ENCODE results near the gene APMAP. TPM values are rescaled to one million over a fixed set of nuclear protein-coding genes. Genes with fewer than 3 reads are reported as not detected.

The APMAP gene
- total RNA-seq, 1 donor from 2014 or later: 29.7 TPM

DNA sequence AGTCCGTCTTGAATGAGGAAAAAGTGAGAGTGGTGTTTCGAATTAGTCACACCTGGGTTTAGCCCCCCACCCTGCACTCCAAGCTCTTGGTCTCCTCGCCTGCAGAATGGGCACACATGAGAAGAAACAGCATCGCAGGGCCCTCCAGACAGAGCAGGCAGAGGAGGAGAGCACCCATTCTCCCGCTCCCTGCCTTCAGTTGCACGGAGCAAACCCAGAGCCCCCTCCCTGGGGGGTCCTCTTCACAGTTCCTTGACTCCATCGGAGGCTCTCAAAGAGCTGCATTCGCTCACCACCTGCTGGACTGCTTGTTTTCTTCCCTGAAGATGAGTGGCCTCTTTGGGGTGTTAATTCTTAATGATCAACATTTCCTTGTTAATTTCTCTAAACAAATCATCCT lies 38.4 kb downstream of the APMAP start:
- intact Hi-C loops (cut with DNase I): no loop called here
- H3K36me3 ChIP-seq: peaks cover 0 to 12% of the 10 kb centered on the region in 2 donors
- no peaks in the 10 kb centered on the region for H3K4me1 ChIP-seq
- TF ChIP-seq POLR2A (IDR thresholded peaks at IDR 0.05): no peak
- TF ChIP-seq, protein P1, sequence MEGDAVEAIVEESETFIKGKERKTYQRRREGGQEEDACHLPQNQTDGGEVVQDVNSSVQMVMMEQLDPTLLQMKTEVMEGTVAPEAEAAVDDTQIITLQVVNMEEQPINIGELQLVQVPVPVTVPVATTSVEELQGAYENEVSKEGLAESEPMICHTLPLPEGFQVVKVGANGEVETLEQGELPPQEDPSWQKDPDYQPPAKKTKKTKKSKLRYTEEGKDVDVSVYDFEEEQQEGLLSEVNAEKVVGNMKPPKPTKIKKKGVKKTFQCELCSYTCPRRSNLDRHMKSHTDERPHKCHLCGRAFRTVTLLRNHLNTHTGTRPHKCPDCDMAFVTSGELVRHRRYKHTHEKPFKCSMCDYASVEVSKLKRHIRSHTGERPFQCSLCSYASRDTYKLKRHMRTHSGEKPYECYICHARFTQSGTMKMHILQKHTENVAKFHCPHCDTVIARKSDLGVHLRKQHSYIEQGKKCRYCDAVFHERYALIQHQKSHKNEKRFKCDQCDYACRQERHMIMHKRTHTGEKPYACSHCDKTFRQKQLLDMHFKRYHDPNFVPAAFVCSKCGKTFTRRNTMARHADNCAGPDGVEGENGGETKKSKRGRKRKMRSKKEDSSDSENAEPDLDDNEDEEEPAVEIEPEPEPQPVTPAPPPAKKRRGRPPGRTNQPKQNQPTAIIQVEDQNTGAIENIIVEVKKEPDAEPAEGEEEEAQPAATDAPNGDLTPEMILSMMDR (IDR thresholded peaks at IDR 0.05): no peak
- TF ChIP-seq POLR2AphosphoS5 (IDR thresholded peaks at IDR 0.05; ENCODE audit: insufficient read depth in 1 of 2, low read depth in 1 of 2): no peak
- H3K9me3 ChIP-seq: no peaks in the 10 kb centered on the region
- H3K4me3 ChIP-seq: no peak overlapping the region
- peak in 1 of 2 donors; percentile 74 for DNase-seq (ENCODE audit: extremely low spot score in 2 of 2)
- no peak overlapping the region for H3K27ac ChIP-seq
- no peaks in the 10 kb centered on the region for H3K27me3 ChIP-seq

DNA sequence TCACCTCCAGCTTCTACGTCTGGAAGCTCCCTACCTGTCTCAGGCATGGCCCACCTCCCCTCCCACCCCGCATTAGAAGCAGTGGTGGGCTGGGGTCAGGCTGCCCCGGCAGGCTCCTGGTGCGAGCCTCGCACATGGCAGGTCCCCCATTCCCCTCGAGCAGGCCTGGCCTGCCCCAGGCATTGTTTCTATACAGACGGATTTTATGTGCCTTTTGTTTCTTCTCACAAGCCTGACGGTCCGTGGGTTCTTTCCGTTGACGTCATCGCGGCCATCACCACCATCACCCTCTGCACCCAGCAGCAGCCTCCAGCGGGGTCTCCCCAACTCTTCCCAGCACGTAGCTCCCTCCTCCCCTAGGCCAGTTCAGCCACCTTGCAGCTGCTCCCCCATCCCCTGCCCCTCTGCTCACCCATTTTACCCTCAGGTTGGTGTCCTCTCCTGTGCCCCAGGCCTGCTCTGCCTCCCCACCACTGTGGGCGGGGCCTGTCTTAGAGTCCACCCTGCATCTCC lies 38.9 kb downstream of the APMAP start:
- Histone ChIP-seq H3K4me3 (no peak overlapping the region), H3K9me3 (no peaks in the 10 kb centered on the region), H3K27ac (no peak overlapping the region), H3K36me3 (peaks cover 0 to 8% of the 10 kb centered on the region in 2 donors), H3K27me3 (no peaks in the 10 kb centered on the region), H3K4me1 (no peaks in the 10 kb centered on the region)
- intact Hi-C loops (cut with DNase I): no loop called here
- TF ChIP-seq POLR2AphosphoS5 (IDR thresholded peaks at IDR 0.05; ENCODE audit: insufficient read depth in 1 of 2, low read depth in 1 of 2): no peak
- peak; percentile 84 to 91 for DNase-seq (ENCODE audit: extremely low spot score in 2 of 2)

DNA sequence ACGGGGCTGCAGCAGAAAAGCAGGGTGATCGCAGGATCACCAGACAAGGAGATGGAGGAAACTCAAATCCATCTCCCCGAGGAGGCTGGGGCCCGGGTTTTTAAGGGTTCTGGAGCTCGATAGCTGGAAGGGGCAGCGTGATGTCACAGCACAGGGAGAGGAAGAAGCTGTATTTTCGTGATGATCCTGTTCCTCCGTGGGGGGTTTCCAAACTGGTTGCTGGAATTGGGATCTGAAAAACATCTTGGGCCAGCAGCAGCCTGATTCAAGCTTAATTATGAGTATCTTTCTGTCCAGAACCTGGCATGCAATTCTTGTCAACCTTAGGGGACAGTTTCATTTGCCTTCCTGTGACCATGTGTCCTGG lies 39.4 kb downstream of the APMAP start:
- peak in 1 of 2 donors; percentile 64 for DNase-seq (ENCODE audit: extremely low spot score in 2 of 2)
- Histone ChIP-seq H3K4me1 (no peaks in the 10 kb centered on the region), H3K27ac (no peak overlapping the region), H3K4me3 (no peak overlapping the region), H3K36me3 (peaks cover 0 to 7% of the 10 kb centered on the region in 2 donors), H3K9me3 (no peaks in the 10 kb centered on the region), H3K27me3 (no peaks in the 10 kb centered on the region)
- no peak for TF ChIP-seq POLR2AphosphoS5 (IDR thresholded peaks at IDR 0.05; ENCODE audit: insufficient read depth in 1 of 2, low read depth in 1 of 2)
- TF ChIP-seq, protein P1 (IDR thresholded peaks at IDR 0.05): no peak
- no peak for TF ChIP-seq POLR2A (IDR thresholded peaks at IDR 0.05)
- intact Hi-C loops (cut with DNase I): no loop called here

DNA sequence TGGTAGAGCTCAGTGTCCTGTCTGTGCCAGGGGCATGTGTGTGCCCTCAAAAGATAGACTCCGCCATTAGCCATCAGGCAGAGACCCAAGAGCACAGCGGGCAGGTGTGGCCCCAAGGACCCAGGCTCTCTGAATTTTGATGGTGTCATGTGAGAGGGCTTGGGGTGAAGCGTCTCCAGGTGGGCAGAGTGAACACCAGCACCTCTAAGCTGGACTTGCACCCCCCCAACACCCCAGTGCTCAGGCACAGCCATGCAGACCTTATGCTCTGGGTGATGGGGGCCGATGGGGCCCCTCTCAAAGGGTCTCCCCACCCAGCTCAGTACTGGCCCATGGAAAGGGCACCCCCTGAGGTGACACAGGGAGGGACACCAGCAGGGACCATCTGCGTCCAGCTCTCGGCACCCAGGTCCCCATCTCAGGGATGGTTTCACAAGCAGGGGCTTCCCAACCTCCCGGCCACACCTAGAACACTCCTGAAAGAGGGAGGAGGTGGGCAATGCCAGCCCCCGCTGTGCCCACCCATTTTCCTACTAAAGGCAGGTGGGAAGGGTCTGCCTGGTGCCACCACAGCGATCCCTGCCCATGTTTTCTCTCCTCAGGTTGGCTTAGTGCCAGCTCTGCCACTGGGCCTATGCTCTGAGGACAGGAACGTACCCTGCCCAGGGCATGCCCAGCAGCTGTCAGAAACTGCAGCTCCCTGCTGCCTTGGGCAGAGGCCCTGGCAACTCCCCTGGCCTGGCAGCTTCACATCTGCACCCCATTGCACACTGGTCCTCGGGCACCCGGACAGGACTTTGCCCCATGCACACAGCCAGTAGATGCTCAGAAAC lies 40.0 kb downstream of the APMAP start:
- intact Hi-C loops (cut with DNase I): no loop called here
- no peak overlapping the region for H3K27ac ChIP-seq
- DNase-seq (ENCODE audit: extremely low spot score in 2 of 2): peak; percentile 80 to 93

DNA sequence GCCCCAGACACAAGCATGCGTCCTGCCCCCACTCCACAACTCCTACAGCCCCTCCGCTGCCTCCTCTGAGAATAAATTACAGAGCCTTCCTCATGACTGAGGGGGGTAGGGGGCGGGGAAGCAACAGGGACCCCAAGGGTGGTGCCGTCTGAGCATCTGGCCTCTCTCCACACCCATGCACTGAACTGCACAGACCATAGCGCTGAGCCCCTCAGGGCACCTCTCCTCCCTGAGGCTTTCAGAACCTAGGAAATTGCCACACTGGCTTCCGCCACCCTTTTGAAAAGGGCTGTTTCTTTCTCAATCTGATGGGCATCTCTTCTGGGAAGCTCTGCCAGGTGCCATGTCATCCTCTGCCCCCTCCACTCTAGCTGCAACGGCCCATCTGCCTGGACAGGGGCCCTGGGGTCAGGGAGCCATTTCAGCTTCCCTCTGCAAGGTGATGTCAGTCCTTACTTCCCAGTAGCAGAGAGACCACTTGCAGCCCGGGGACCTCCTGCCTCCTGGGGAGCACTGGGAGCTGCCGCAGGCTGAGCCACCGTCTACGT lies 40.9 kb downstream of the APMAP start:
- Histone ChIP-seq H3K4me1 (no peaks in the 10 kb centered on the region), H3K9me3 (no peaks in the 10 kb centered on the region), H3K4me3 (no peak overlapping the region), H3K27me3 (no peaks in the 10 kb centered on the region), H3K36me3 (no peaks in the 10 kb centered on the region), H3K27ac (no peak overlapping the region)
- TF ChIP-seq, protein P1 (IDR thresholded peaks at IDR 0.05): no peak
- TF ChIP-seq POLR2AphosphoS5 (IDR thresholded peaks at IDR 0.05; ENCODE audit: insufficient read depth in 1 of 2, low read depth in 1 of 2) (no peak), POLR2A (IDR thresholded peaks at IDR 0.05) (no peak)
- intact Hi-C loops (cut with DNase I): no loop called here
- peak; percentile 70 to 81 for DNase-seq (ENCODE audit: extremely low spot score in 2 of 2)

More for the DNA sequence above, 40.0 kb downstream of the APMAP start:
- H3K36me3 ChIP-seq: peaks cover 0 to 6% of the 10 kb centered on the region in 2 donors
- no peaks in the 10 kb centered on the region for H3K4me1 ChIP-seq
- no peaks in the 10 kb centered on the region for H3K9me3 ChIP-seq
- TF ChIP-seq POLR2A (IDR thresholded peaks at IDR 0.05) (no peak), POLR2AphosphoS5 (IDR thresholded peaks at IDR 0.05; ENCODE audit: insufficient read depth in 1 of 2, low read depth in 1 of 2) (no peak)
- TF ChIP-seq, protein P1 (IDR thresholded peaks at IDR 0.05): no peak
- H3K27me3 ChIP-seq: no peaks in the 10 kb centered on the region
- H3K4me3 ChIP-seq: no peak overlapping the region
